Panc1 (cell line): ENCODE measurements around the gene VAMP5.

Source experiments
- CTCF ChIP-seq: fragments of 450-650 bp; IDR thresholded peaks from 2 replicates; pipeline ENCODE4 v1.5.1; 2017; ENCODE audit warnings: mild to moderate bottlenecking
- POLR2AphosphoS5 ChIP-seq: IDR thresholded peaks from 2 replicates; pipeline ENCODE4 v1.6.1; 2012; ENCODE audit warnings: mild to moderate bottlenecking, low read depth, low read length, moderate library complexity
- TF ChIP-seq, protein P1 (sequence below), 2 experiments: IDR thresholded peaks; 2 replicates each; pipeline ENCODE4 v1.6.1; 2011 to 2012; ENCODE audit warnings: low read depth in 2 of 2, control low read depth in 1 of 2, low read length in 1 of 2, mild to moderate bottlenecking in 1 of 2, moderate library complexity in 1 of 2; ENCODE audit not compliant: insufficient read depth in 1 of 2

- no peak for TF ChIP-seq CTCF
- TF ChIP-seq, protein P1, sequence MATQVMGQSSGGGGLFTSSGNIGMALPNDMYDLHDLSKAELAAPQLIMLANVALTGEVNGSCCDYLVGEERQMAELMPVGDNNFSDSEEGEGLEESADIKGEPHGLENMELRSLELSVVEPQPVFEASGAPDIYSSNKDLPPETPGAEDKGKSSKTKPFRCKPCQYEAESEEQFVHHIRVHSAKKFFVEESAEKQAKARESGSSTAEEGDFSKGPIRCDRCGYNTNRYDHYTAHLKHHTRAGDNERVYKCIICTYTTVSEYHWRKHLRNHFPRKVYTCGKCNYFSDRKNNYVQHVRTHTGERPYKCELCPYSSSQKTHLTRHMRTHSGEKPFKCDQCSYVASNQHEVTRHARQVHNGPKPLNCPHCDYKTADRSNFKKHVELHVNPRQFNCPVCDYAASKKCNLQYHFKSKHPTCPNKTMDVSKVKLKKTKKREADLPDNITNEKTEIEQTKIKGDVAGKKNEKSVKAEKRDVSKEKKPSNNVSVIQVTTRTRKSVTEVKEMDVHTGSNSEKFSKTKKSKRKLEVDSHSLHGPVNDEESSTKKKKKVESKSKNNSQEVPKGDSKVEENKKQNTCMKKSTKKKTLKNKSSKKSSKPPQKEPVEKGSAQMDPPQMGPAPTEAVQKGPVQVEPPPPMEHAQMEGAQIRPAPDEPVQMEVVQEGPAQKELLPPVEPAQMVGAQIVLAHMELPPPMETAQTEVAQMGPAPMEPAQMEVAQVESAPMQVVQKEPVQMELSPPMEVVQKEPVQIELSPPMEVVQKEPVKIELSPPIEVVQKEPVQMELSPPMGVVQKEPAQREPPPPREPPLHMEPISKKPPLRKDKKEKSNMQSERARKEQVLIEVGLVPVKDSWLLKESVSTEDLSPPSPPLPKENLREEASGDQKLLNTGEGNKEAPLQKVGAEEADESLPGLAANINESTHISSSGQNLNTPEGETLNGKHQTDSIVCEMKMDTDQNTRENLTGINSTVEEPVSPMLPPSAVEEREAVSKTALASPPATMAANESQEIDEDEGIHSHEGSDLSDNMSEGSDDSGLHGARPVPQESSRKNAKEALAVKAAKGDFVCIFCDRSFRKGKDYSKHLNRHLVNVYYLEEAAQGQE (IDR thresholded peaks at IDR 0.05; ENCODE audit: insufficient read depth in 1 of 2, low read depth in 2 of 2, low read length in 1 of 2): no peak
- TF ChIP-seq POLR2AphosphoS5: no peak
These were observed 27.0 kb downstream of the VAMP5 start for GRCh38 chr2:85611217-85611704.
